H9 (cell line): ENCODE measurements around the gene GTF2A1. TPM values are rescaled to one million over a fixed set of nuclear protein-coding genes. Genes with fewer than 3 reads are reported as not detected.

Experiments
- DNase-seq: peaks from one replicate; pipeline ENCODE4 v3.0.0-alpha.2; 2017
- H2AFZ ChIP-seq: one replicate; pipeline ENCODE4 v1.6.1; 2013; ENCODE audit warnings: mild to moderate bottlenecking, low read length, control low read depth, moderate library complexity
- H2AK5ac ChIP-seq: 2 replicates; pipeline ENCODE4 v1.6.1; 2013; ENCODE audit warnings: low read length, control low read depth, mixed read lengths; ENCODE audit not compliant: insufficient read length
- H2BK120ac ChIP-seq: one replicate; pipeline ENCODE4 v1.6.1; 2013; ENCODE audit warnings: low read depth, mild to moderate bottlenecking, low read length, control low read depth, inconsistent platforms; ENCODE audit not compliant: poor library complexity, severe bottlenecking
- H2BK12ac ChIP-seq: 2 replicates; pipeline ENCODE4 v1.6.1; 2013; ENCODE audit warnings: low read length, control low read depth, mixed read lengths, low read depth; ENCODE audit not compliant: insufficient read length
- H2BK15ac ChIP-seq: 2 replicates; pipeline ENCODE4 v1.6.1; 2013; ENCODE audit warnings: low read depth, low read length, control low read depth
- H2BK20ac ChIP-seq: one replicate; pipeline ENCODE4 v1.6.1; 2013; ENCODE audit warnings: low read depth, mild to moderate bottlenecking, low read length, control low read depth, inconsistent platforms; ENCODE audit not compliant: poor library complexity, severe bottlenecking
- H2BK5ac ChIP-seq: 2 replicates; pipeline ENCODE4 v1.6.1; 2013; ENCODE audit warnings: low read length, control low read depth, mixed read lengths; ENCODE audit not compliant: insufficient read length
- H3K14ac ChIP-seq: 2 replicates; pipeline ENCODE4 v1.6.1; 2013; ENCODE audit warnings: low read length, control low read depth; ENCODE audit not compliant: insufficient read depth
- H3K18ac ChIP-seq: 2 replicates; pipeline ENCODE4 v1.6.1; 2013; ENCODE audit warnings: low read depth, mild to moderate bottlenecking, mixed read lengths, low read length, control low read depth; ENCODE audit not compliant: insufficient read length
- H3K23ac ChIP-seq: 2 replicates; pipeline ENCODE4 v1.6.1; 2013; ENCODE audit warnings: low read length, control low read depth, mixed read lengths, low read depth; ENCODE audit not compliant: insufficient read length
- H3K23me2 ChIP-seq: 2 replicates; pipeline ENCODE4 v1.6.1; 2013; ENCODE audit warnings: low read depth, mild to moderate bottlenecking, mixed read lengths, low read length, control low read depth; ENCODE audit not compliant: insufficient read length, poor library complexity, severe bottlenecking
- H3K27ac ChIP-seq: 2 replicates; pipeline ENCODE4 v1.5.1; 2013; ENCODE audit warnings: low read length, control low read depth, mixed read lengths, low read depth; ENCODE audit not compliant: insufficient read length
- H3K27me3 ChIP-seq: 2 replicates; pipeline ENCODE4 v1.6.1; 2013; ENCODE audit warnings: low read length, control low read depth, inconsistent platforms; ENCODE audit not compliant: insufficient read depth
- H3K4ac ChIP-seq: 2 replicates; pipeline ENCODE4 v1.6.1; 2013; ENCODE audit warnings: low read depth, mild to moderate bottlenecking, control low read depth, inconsistent platforms, low read length, moderate library complexity
- H3K4me1 ChIP-seq: 2 replicates; pipeline ENCODE4 v1.6.1; 2013; ENCODE audit warnings: low read length, control low read depth, inconsistent platforms; ENCODE audit not compliant: insufficient read depth
- H3K4me2 ChIP-seq: 2 replicates; pipeline ENCODE4 v1.6.1; 2013; ENCODE audit warnings: low read length, control low read depth, mixed read lengths; ENCODE audit not compliant: insufficient read length, insufficient read depth
- H3K56ac ChIP-seq: 2 replicates; pipeline ENCODE4 v1.6.1; 2013; ENCODE audit warnings: low read depth, mild to moderate bottlenecking, mixed read lengths, low read length, control low read depth; ENCODE audit not compliant: insufficient read length
- H3K79me1 ChIP-seq: 2 replicates; pipeline ENCODE4 v1.6.1; 2013; ENCODE audit warnings: low read depth, mild to moderate bottlenecking, moderate library complexity, low read length, control low read depth, inconsistent platforms; ENCODE audit not compliant: insufficient read depth, poor library complexity, severe bottlenecking
- H3K79me2 ChIP-seq: 2 replicates; pipeline ENCODE4 v1.6.1; 2013; ENCODE audit warnings: low read length, control low read depth, inconsistent platforms; ENCODE audit not compliant: insufficient read depth
- H3K9ac ChIP-seq: 2 replicates; pipeline ENCODE4 v1.6.1; 2013; ENCODE audit warnings: low read length, control low read depth, mixed read lengths; ENCODE audit not compliant: insufficient read length; ENCODE audit errors: extremely low read depth
- H3K9me3 ChIP-seq: one replicate; pipeline ENCODE4 v1.6.1; 2013; ENCODE audit warnings: low read depth, low read length, inconsistent platforms; ENCODE audit not compliant: control insufficient read depth
- H3T11ph ChIP-seq: one replicate; pipeline ENCODE4 v1.6.1; 2013; ENCODE audit warnings: mild to moderate bottlenecking, low read length, control low read depth, inconsistent platforms
- H4K20me1 ChIP-seq: one replicate; pipeline ENCODE4 v1.6.1; 2013; ENCODE audit not compliant: control insufficient read depth, insufficient read length, insufficient read depth
- H4K5ac ChIP-seq: 2 replicates; pipeline ENCODE4 v1.6.1; 2013; ENCODE audit warnings: low read depth, mild to moderate bottlenecking, mixed read lengths, low read length, control low read depth; ENCODE audit not compliant: insufficient read length
- H4K8ac ChIP-seq: replicated peaks from 2 replicates; pipeline ENCODE4 v1.6.1; 2013; ENCODE audit warnings: low read length, control low read depth, mixed read lengths, low read depth; ENCODE audit not compliant: insufficient read length
- H4K91ac ChIP-seq: 2 replicates; pipeline ENCODE4 v1.6.1; 2013; ENCODE audit warnings: low read depth, mild to moderate bottlenecking, moderate library complexity, mixed read lengths, low read length, control low read depth; ENCODE audit not compliant: insufficient read length
- H3K27ac Mint-ChIP-seq, 3 experiments: 2 replicates in 2 of 3; 3 replicates in 1 of 3; pipeline ENCODE4 v1.8.0; 2020 to 2021; ENCODE audit warnings: mixed read lengths in 3 of 3, mild to moderate bottlenecking in 1 of 3, moderate library complexity in 1 of 3
- H3K27me3 Mint-ChIP-seq: 2 replicates; pipeline ENCODE4 v1.8.0; 2021; ENCODE audit warnings: low read depth, mild to moderate bottlenecking, moderate library complexity, mixed read lengths
- H3K36me3 Mint-ChIP-seq, 3 experiments: 2 replicates in 2 of 3; 3 replicates in 1 of 3; pipeline ENCODE4 v1.8.0; 2020 to 2021; ENCODE audit warnings: low read depth in 3 of 3, mixed read lengths in 3 of 3; ENCODE audit not compliant: insufficient read depth in 1 of 3
- H3K4me1 Mint-ChIP-seq, 2 experiments: 2 replicates each; pipeline ENCODE4 v1.8.0; 2020; ENCODE audit warnings: mixed read lengths in 2 of 2
- H3K4me3 Mint-ChIP-seq, 2 experiments: 2 replicates in 1 of 2; 3 replicates in 1 of 2; pipeline ENCODE4 v1.8.0; 2020 to 2021; ENCODE audit warnings: mild to moderate bottlenecking in 2 of 2, mixed read lengths in 2 of 2, moderate library complexity in 1 of 2
- H3K9me3 Mint-ChIP-seq, 2 experiments: 2 replicates in 1 of 2; 3 replicates in 1 of 2; pipeline ENCODE4 v1.8.0; 2020; ENCODE audit warnings: mild to moderate bottlenecking in 2 of 2, mixed read lengths in 2 of 2, moderate library complexity in 1 of 2
- CTCF ChIP-seq: fragments of 200-600 bp; sonication (generic); conservative IDR thresholded peaks from 3 replicates; pipeline ENCODE4 v1.8.0; 2021; ENCODE audit warnings: antibody characterized with exemption, mild to moderate bottlenecking
- WGBS: extraction: QIAGEN DNeasy Blood & Tissue Kit; methylation state at CpG from one replicate; pipeline ENCODE4 v1.1.7; 2013; ENCODE audit warnings: missing lambda C conversion rate, low lambda C conversion rate, mixed read lengths; ENCODE audit not compliant: insufficient read length; ENCODE audit errors: extremely low coverage; 5-methylcytosine and 5-hydroxymethylcytosine counted together
- total RNA-seq: library from RNA; stranded (reverse); gene quantifications from 2 replicates; pipeline ENCODE4 v1.2.1, GENCODE V29; 2021

The GTF2A1 gene
- total RNA-seq, 1 experiment from 2014 or later, result 43.0 TPM

DNA sequence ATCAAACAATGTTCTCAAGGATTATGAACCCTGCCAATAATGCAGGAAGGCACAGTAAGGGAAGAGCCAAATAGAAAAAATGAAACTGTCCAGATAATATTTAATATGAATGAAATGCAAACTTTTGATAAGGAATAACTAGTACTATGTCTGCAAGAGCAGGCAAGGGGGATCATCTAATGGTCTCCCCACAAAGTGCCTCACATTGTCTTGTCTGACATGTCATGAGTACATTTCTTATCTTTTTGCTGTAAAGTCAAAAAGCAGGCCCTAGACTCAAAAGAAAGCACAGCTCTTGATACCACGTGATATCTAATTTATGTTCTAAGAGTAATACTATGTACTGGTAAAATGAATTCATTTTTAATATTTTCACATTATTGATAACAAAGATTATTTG, 43.9 kb upstream of the GTF2A1 start:
- Histone ChIP-seq H3K23me2 (no peaks in the 10 kb centered on the region), H2BK120ac (no peak overlapping the region), H2AFZ (no peak overlapping the region), H3K79me1 (no peaks in the 10 kb centered on the region), H3K4ac (no peak overlapping the region), H3K4me2 (no peak overlapping the region), H3K27ac (no peak overlapping the region), H4K91ac (no peak overlapping the region), H3K27me3 (no peaks in the 10 kb centered on the region), H2BK15ac (no peak overlapping the region), H2BK5ac (no peak overlapping the region), H4K20me1 (no peaks in the 10 kb centered on the region), H2AK5ac (no peak overlapping the region), H4K5ac (no peak overlapping the region), H3K9me3 (no peaks in the 10 kb centered on the region), H4K8ac (no peak overlapping the region), H3K23ac (no peak overlapping the region), H2BK20ac (no peak overlapping the region), H3K9ac (no peak overlapping the region), H3K14ac (no peak overlapping the region), H3T11ph (no peak overlapping the region), H3K56ac (no peak overlapping the region), H3K18ac (no peak overlapping the region), H3K4me1 (peaks cover 3% of the 10 kb centered on the region; the same call in 1 of the 2 replicates), H3K79me2 (no peaks in the 10 kb centered on the region), H2BK12ac (no peak overlapping the region)
- no peaks in the 10 kb centered on the region for H3K9me3 Mint-ChIP-seq
- DNase-seq, result no peak
- H3K27ac Mint-ChIP-seq, result no peak overlapping the region
- WGBS, result no CpG with 5 or more reads among the region's 1 CpG
- H3K36me3 Mint-ChIP-seq, result peaks cover 7 to 14% (median 9%) of the 10 kb centered on the region in 3 experiments; a peak in 5 of 7 replicates
- peaks cover 22 to 23% of the 10 kb centered on the region in 2 experiments for H3K4me1 Mint-ChIP-seq
- no peaks in the 10 kb centered on the region for H3K27me3 Mint-ChIP-seq
- no peak overlapping the region for H3K4me3 Mint-ChIP-seq
- no peak for TF ChIP-seq CTCF
